NCI-H187 (cell line): ENCODE measurements around the gene ENTR1.

ENCODE experiments used
- DNase-seq, 2 experiments: peaks; one replicate each; lab custom pipeline; 2025; lab: John Stamatoyannopoulos, UW

Gene ENTR1

DNA sequence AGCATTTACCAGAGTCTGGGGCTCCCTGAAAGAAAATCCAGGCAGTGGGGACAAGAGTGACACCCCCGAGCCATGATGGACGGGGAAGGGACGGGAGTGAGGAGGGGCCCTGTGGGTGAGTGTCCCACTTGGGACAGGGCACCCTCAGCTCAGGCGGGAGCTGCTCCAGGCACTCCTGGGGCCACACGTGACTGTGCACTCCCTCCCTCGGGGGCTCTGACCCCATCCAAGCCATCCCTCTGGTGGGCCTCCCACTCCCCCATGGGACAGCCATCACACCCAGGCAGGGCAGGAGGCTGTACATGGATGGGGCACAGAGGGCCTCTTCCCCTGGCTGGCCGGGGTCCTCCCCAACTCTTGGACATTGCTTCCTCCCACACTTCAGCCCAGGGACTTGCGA, 34.0 kb downstream of the ENTR1 start:
- no peak for DNase-seq

DNA sequence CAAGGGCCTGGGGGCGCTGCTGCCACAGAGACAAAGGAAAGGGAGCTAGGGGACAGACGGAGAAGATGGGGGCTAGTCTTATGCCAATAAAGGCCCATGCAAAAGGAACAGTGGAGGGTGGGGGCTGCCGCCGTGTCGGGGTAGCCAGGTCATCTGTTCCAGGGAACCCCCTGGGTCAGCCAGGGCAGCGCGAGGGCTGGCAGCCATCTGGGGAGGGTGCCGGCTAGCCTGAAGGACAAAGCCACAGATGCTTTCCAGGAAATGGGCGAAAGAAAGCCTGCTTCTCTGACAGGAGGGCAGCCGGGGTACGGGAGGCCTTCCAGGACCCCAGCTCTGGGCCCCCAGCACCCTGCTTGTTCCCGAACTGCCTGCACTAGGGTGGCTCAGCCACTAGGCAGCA, 35.3 kb downstream of the ENTR1 start:
- no peak for DNase-seq

DNA sequence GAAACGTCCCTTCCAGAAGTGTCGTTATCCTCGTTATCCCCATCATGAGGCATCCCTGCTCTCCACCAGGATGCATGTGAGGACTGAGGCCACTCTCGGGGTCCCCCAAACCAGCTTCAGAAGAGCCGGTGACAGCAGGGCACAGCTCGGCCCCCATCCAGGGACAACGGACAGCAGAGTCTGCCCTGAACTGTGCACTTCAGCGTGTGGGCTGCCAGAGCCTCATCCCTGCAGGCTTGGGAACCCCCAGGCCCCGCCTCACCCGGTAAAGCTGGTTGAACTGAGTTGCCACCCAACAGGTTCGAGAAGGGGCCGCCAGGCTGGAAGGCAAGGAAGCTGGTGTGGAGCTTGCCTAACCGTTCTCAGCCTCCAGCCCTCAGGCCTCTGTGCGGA, 36.2 kb downstream of the ENTR1 start:
- DNase-seq: no peak

DNA sequence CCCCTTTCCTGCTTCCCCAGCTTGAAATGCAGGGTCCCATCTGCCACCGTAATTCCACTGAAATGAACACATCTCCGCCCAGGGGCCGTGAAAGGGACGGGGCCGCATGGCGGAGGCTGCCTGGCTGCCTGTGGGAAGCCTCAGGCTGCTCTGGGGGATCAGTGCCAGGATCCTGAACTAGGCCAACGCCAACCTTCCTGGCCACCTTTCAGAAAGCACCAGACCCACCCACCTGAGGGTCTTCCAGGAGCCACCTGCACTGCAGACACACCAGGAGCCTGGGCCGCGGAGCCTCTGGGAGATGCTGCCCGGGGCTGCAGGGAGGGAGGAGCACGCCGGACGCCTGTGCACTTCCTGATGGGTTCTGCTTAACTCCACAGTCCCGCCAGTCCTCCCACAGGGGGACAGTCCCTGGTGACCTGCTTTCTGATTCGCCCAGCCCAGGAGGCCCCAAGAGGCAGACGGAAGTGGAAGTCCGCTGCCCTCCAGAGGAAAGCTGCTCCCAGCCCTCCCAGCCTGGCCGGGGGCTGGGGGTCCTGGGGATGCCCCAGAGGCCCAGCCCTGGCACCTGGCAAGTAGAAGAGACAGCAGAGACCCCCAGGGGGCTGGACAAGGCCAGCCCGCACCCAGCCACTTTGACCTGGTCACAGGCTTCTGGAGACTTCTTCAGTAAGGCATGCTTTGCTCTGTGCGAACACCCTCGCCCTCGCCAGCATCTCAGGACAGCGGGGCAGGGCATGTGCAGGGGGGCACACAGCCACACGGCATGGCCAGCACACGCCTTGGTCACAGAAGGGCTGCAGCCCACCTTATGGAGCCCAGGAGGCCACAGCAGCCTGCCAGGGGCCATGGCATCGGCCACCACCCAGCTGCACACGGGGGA, 36.9 kb downstream of the ENTR1 start, which contains the start of gene CARD9:
Gene CARD9, minus strand, starts transcription at position 370 of the 883 bp plus-strand sequence. CDS start 1,591 bp downstream, outside the sequence.
- DNase-seq: no peak

DNA sequence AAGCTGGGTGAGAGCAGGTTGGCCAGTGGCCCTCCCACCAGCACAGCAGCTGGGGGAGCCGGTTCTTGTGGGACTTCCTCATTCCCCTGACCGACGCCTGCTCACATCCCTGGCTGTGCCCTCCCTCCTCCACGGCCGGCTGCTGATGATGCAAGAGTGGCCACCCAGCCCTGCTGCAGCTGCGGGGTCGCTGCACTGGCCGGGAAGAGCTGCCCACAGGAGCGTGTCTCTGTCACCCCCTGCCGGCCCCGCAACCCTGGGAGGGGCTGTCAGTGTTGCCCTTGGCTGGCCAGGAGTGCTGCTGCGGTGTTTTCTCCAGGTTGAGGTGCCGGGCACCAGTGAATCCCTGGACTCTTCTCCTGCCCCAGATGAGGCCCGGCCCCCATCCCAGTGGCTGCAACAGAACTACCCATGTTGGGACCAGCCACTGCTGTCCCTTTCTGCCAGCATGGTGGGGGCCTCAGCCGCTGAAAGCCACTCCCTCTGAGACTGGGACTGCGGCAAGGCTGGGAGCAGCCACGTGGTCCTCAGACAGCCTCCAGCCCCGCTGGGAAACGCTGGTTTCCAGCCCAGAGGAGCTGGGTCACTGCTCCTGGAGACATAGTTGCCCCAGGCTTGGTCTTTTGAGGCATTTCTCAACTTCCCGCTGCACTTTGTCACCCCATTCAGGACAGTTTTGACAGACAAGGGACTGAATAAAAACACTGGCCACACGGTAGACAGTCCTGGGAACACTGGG, 37.7 kb downstream of the ENTR1 start:
- DNase-seq: no peak

DNA sequence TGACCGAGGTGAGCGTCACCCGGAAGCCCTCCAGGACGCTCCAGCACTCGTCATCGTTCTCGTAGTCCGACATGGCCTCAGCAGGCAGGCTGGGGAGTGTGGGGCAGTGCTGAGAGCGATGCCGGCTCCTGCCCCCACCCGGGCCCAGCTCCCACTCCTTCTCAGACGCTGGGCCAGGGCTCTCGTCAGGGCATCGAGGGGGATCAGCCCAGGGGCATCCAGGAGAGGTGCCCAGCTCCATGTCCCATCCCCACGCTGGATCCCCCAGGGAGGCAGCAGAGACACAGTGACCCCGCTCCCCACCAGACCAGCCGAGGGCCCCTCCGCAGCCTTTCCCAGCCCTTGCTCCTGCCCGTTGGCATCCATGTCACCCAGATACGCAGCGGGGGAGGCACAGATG, 38.4 kb downstream of the ENTR1 start:
- DNase-seq: no peak

DNA sequence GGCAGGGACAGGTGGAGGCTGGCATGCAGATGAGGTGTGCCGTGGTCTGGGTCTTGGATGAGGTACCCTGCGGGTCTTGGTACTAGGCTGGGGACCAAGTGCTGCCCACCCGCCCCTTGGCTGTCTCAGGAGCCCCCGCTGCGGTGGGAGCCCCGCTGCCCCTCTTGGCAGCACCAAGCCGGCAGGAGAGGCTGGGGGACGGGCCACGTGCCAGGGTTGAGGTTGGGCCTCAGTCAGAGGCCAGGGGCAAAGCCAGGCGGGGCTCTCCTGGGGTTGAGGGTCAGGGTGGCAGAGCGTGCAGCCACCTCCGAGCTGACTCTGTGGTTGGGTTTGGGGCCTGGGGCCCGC, 38.9 kb downstream of the ENTR1 start:
- DNase-seq: no peak

DNA sequence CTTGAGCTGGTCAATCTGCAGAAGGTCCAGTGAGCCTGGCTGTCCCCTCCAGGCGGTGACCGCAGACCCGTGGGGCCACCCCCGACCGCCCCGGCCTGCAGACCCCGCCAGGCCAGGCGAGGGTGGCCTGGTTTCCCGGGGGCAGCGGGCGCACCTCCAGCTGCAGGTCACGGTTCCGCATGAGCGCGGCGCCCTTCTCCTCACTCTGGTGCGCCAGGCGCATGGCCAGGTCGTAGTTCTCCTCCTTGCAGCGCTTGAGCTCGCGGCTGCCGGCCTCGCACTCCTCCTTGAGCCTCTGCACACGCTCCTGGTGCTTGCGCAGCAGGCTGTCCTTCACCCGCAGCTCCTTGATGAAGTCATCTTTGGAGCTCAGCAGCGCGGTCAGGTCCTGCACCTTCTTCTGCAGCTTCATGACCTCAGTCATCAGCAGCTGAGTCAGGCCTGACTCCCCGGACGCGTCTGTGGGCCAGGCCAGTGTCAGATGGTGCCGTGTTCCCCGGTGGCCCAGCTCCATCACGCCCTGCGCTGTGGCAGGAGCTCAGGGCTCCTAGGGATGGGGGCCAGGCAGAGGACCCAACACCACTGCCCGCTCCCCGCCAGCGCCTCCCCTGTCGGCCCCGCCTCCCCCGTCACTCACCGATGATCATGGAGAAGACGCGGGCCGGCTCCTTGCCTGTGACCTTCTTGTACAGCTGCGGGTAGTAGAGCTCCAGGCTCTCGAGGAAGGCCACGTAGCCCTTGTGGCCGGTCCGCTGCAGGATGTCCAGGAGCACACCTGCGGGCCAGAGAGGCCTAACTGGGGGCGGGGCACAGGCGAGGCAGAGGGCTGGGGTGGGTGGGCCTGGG, 39.5 kb downstream of the ENTR1 start:
- no peak for DNase-seq

DNA sequence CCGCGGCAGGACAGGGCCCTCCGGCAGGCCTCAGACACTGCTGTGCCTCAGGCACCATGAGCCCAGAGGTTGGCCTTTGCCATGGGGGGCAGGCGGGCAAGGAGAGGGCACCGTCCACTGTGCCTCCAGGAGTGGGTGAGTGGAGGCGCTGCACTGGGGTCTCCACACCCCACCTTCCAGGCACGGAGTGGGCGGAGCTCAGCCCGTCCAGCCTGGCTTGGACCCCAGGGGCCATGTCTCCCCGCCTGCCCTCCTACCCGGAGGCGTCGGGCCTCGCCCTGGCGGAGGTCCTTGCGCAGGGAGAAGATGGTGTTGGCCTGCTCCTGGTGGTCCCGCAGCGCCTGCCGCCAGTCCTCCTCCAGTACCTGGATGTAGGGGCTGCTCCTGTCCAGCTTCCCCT, 40.4 kb downstream of the ENTR1 start:
- DNase-seq: no peak

DNA sequence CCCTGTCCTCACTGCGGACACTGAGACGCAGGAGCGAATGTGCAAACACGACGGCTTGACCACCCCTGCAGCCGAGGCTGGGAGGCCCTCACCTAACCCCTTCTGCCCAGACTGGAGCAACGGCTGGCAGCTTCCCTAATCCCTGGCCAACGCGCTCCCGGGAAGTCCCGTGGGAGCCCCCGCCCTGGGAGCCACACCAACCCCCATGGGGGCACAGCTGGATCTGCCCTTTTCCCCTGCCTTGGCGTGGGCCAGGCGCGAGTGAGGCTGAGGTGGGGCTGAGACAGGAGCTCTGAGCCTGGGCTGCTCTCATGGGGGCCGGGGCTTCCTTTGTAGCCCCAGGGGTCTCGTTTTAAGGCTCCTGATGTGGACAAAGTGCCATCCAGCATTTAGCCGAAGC, 42.2 kb downstream of the ENTR1 start:
- DNase-seq: no peak

DNA sequence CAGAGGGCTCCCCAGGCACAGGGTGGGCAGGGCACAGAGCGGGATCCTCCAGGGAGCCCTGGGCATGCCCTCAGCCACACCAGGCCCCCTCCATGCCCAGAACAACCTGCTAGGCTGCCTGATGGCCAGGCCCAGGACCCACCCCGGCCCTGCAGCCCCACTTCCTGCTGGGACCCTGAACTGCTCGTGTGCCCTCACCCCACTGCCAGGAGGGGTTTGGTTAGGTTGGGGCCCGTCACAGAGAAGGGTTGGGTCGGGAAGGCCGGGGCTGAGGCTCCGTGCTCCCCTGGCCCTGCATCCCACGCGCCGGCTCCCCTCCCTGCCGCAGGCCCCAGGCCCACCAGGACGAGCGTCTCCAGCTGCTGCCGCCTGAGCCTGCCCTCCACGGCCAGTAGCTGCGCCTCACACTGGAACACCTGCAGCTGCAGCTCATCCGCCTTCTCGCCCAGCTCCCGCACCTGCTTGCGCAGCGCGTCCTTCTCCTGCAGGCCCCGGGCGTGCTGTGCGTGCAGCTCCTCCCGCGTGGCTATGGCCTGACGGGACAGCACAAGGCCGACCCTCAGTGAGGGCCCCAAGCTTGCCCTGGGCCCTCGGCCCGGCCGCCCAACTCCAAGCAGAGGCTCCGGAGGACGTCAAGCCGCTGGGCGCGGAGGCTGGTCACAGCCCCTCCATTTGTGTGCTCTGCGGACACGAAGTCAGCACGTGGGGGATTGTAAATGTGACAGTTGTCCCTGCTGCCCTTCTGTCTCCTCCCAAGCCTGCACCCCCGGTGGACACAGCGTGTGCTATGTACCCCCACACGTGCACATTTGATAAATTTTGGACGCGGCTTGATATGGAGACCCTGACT, 42.9 kb downstream of the ENTR1 start:
- no peak for DNase-seq

DNA sequence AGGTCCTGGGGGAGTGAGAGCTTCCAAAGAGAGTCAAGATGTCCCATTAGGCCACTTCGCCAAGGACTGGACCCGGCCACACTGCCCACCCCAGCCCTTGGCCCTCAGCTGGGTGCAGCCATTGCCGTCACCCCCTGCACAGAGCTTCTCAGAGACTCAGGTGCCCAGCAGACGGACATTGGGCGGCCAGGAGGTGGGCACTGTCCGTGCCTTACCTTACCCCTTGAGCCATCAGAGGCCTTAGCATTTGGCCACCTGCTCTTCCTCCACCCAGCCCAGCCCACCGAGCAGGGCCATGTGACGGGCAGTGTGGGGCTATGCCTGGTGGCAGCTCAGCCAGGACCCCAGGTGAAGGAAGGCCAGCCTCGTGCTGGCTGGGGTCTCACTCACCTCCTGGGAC, 43.6 kb downstream of the ENTR1 start:
- DNase-seq: no peak

DNA sequence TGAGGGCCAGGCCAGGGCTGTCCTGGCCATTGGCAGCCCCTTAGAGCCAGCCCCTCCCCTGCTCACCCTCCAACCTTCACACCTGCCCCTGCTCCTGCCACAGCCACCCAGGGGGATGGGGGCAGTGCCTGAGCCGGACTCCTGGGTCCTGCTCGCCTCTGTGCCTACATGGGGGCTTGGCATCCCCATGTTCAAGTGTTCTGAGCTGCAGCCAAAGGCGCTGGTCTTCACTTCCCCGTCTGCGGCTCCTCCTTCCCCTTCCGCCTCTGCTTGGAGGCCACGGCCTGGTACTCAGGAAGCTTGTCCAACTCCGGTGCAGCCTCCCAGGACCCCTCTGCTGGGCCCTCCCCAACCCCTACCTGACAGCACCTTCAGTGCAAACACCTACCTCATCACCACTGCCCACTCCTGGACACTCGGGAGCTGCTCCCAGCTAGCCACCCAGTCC, 44.6 kb downstream of the ENTR1 start:
- DNase-seq: no peak

DNA sequence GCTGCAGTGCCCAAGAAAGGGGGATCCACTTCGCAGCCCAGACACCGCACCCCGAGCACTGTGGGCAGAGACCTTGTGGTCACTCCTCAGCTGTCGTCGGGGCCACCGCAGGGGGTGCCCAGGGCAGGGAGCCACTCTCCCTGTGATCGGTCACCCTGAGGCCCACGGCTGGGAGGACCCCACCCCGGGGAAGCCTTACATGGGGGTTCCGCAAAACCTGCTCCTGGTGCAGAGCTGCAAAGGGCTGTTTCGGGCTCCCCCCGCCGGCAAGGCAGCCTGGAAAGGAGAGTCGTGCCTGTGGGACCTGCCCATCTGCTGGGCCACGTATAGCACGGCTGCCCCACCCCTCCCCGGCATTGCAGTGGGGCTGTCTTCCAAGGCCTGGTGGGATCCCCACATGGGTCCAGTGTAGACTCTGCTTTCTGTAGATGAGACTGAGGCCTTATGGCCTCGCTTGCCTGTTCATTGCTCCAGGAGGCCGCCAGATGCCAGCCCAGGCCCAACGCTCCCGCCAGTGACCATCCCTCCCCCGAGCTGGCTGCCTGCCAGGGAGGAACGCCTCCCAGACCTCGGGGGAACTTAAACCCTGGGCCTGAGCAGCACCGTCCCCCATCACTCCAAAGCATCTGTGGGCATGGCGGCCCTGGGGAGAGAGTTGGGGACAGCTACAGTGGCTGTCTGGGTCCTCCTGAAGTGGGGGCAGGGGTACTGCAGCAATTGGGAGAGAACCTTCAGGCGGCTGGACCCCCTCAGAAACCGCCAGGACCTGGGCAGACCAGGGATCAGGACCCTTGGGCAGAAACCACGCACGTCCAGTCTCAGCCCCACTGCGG, 45.3 kb downstream of the ENTR1 start:
- DNase-seq: no peak

DNA sequence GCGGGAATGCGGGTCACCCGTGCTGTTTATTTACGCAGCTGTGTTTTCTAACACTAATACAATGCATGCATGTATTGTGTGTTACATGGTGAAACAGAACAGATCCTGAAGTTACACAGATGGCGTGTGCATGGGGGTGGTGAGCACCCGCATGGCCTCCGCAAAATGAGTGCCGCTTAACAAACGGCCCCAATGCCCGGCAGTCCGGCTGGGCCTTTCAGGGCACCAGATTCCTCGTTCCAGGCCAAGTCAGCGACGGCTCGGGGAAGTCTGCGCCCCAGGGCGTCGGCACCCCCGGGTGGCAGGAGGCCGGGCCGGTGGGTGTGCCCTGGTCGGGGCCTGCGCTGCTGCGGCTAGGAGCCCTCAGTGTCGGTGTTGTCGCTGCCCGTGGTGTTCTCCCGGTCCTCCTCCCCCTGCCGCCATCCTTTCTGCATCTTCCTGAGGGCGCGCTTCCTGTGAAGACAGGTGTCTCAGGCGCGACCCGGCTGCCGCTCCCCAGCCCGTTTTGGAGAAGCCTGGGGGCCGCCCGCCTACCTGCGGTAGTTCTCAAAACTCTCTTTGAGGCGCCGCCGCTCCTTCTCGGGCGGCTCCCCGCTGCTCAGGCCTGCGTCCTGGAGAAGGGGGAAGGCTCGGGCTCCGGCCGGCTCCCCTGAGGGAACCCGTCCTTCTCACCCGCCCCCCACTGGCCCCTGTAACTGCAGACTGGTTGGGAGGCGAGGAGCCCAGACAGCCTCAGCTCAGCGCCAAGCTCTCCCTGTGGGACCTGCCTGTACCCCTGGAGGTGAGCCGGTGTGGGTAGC, 46.3 kb downstream of the ENTR1 start:
- no peak for DNase-seq

DNA sequence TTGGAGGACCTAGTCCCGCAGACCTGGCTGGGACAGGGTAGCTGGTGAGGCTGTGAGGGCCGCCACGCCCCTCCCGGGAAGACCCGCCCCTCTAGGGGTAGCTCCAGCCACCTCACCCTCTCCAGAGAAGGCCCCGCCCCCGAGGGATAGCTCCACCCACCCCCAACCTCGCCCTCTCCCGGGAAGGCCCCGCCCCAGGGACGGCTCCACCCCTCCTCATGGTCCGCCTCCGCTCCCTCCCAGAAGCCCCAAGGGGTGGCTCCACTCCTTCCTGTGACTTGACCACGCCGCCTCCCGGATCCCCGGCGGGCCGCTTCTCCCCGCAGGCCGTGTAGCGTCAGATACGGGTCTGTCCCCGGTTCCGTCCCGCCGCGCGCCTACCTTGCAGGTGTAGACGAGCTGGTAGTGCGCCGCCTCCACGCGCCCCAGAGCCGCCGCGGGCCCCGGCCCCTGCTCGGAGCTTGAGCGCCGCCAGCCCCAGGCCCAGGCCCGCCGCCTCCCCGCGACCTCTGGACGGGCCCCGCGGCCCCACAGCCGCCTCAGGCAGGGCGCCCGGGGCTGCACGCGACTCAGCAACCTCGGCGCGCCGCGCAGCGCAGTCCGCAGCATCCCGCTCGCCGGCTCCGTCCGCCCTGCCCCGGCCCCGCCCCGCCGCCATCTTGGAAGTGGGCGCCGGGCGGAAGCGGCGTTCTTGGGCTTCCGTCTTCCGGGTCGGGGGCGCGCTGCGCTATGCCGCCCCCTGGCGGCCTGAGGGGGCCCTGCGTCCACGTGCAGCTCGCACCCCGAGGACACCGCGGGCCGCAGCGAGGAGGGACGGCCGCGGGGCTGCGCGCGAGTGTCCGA, 47.1 kb downstream of the ENTR1 start, which contains the start of gene DNLZ:
Gene DNLZ, minus strand, starts transcription at position 639 of the 843 bp plus-strand sequence. Its CDS starts 30 bp downstream, at position 609.
- peak; percentile 35 to 78 for DNase-seq

DNA sequence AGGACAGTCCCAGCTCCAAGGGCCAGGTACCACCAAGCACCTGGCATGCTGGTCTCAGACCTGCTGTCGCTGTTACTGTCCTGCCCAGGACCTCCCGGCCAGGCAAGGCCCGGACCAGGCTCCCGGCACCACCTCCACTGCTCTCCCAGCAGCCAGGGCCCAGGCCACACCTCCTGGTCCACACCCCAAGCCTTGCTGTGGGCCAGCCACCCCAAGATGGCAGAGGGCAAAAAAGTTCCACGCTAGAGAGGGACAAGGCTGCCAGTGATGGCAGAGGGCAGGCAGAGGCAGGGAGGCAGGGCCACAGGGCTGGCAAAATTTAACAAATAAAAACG, 48.0 kb downstream of the ENTR1 start:
- no peak for DNase-seq

DNA sequence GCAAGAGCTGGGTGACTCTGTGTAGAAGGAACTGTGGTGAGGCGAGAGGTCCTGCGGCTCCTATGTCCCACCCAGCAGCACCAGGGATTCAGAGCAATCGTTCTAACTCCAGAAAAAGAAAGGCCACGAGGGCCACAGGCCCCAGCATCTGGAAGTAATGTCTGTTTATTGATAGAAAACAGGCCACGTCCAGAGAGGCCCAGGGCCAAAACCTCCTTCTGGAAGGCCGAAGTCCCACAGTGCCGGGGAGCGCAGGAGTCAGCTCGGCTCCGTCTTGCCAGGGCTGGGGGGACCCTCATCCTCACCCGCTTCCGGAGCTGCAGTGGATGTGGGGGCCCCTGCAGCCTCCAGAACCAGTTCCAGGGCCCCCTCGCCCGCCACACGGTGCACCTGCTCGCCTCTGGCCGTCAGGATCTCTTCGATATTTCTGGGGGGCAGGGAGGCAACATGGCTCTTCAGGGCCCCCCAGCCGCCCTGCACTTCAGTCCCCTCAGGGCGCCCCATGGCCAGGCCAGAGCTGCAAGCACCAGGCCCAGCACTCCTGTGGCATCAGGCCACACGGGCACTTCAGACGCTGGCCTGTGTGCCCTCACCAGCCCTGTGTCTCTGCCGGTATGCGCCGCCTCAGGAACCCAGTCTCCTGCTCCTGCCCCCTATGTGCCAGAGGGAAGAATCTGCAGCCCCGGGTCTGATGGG, 48.5 kb downstream of the ENTR1 start:
- DNase-seq: no peak
